IMR-90 (cell line): ENCODE measurements around the gene ARID3C. TPM values are rescaled to one million over a fixed set of nuclear protein-coding genes. Genes with fewer than 3 reads are reported as not detected.

Source experiments
- ATAC-seq: fragments of 200-7000 bp; cut with Tn5 transposase; 2 replicates; pipeline ENCODE4 v1.9.1; 2020; ENCODE audit warnings: low read depth, mild to moderate bottlenecking, moderate library complexity
- BruUV-seq: library from RNA; stranded (reverse); fragments of 400-500 nt; replicated peaks from 2 replicates; lab custom pipeline; 2021; lab: Mats Ljungman, UMichigan
- CTCF ChIA-PET: fragments of 300-600 bp; formaldehyde crosslinking; extraction: SDS; loops from one replicate; lab custom pipeline; 2021; ENCODE audit warnings: antibody characterized with exemption; lab: Yijun Ruan, JAX
- POLR2A ChIA-PET: fragments of 300-600 bp; sonication (Branson Sonifier 250); formaldehyde crosslinking; loops from one replicate; lab custom pipeline; 2022; ENCODE audit warnings: antibody characterized with exemption; ENCODE audit not compliant: unreplicated experiment; lab: Charles Lee
- DNase-seq: peaks from one replicate; pipeline ENCODE4 v3.0.0; 2013
- H2AFZ ChIP-seq: replicated peaks from 2 replicates; pipeline ENCODE3; 2013; ENCODE audit warnings: low read length, mild to moderate bottlenecking; ENCODE audit not compliant: poor library complexity
- H2AK5ac ChIP-seq: 2 replicates; pipeline ENCODE4 v1.6.1; 2013; ENCODE audit warnings: low read depth, low read length, inconsistent platforms
- H2AK9ac ChIP-seq: replicated peaks from 2 replicates; pipeline ENCODE3; 2013; ENCODE audit warnings: mild to moderate bottlenecking, low read depth, low read length, moderate library complexity; ENCODE audit not compliant: poor library complexity
- H2BK120ac ChIP-seq: 2 replicates; pipeline ENCODE4 v1.6.1; 2013; ENCODE audit warnings: low read depth, low read length, inconsistent platforms
- H2BK15ac ChIP-seq: 3 replicates; pipeline ENCODE4 v1.6.1; 2013; ENCODE audit warnings: low read depth, low read length, inconsistent platforms
- H2BK20ac ChIP-seq: 2 replicates; pipeline ENCODE4 v1.6.1; 2013; ENCODE audit warnings: low read depth, mild to moderate bottlenecking, inconsistent platforms, low read length, moderate library complexity
- H2BK5ac ChIP-seq: 2 replicates; pipeline ENCODE4 v1.6.1; 2013; ENCODE audit warnings: mild to moderate bottlenecking, low read depth, low read length, inconsistent platforms; ENCODE audit not compliant: poor library complexity, severe bottlenecking
- H3K14ac ChIP-seq: replicated peaks from 2 replicates; pipeline ENCODE4 v1.6.1; 2013; ENCODE audit warnings: low read depth, low read length, inconsistent platforms
- H3K18ac ChIP-seq: 2 replicates; pipeline ENCODE4 v1.6.1; 2013; ENCODE audit warnings: low read depth, low read length, control low read depth
- H3K23ac ChIP-seq: 2 replicates; pipeline ENCODE4 v1.6.1; 2013; ENCODE audit warnings: low read depth, low read length, inconsistent platforms
- H3K27ac ChIP-seq: 2 replicates; pipeline ENCODE4 v1.5.1; 2013; ENCODE audit warnings: mild to moderate bottlenecking, control low read depth, low read length; ENCODE audit not compliant: insufficient read depth
- H3K27me3 ChIP-seq: 2 replicates; pipeline ENCODE4 v1.6.1; 2013; ENCODE audit warnings: low read length; ENCODE audit not compliant: control insufficient read depth, insufficient read depth
- H3K36me3 ChIP-seq: 2 replicates; pipeline ENCODE4 v1.6.1; 2013; ENCODE audit warnings: low read length, mixed read lengths; ENCODE audit not compliant: control insufficient read depth, insufficient read depth
- H3K4ac ChIP-seq: 2 replicates; pipeline ENCODE4 v1.6.1; 2013; ENCODE audit warnings: low read depth, low read length, inconsistent platforms
- H3K4me1 ChIP-seq: 2 replicates; pipeline ENCODE4 v1.6.1; 2013; ENCODE audit warnings: low read length, mixed read lengths; ENCODE audit not compliant: control insufficient read depth, insufficient read depth
- H3K4me2 ChIP-seq: 2 replicates; pipeline ENCODE4 v1.6.1; 2013; ENCODE audit warnings: low read depth, mild to moderate bottlenecking, control low read depth, low read length, moderate library complexity
- H3K4me3 ChIP-seq: 2 replicates; pipeline ENCODE4 v1.5.1; 2013; ENCODE audit warnings: low read depth, mild to moderate bottlenecking, control low read depth, low read length, moderate library complexity; ENCODE audit not compliant: insufficient read depth
- H3K56ac ChIP-seq: 2 replicates; pipeline ENCODE4 v1.6.1; 2013; ENCODE audit warnings: low read length, inconsistent platforms; ENCODE audit not compliant: insufficient read depth; ENCODE audit errors: extremely low read depth
- H3K79me1 ChIP-seq, 2 experiments: 2 replicates each; pipeline ENCODE4 v1.6.1; 2013; ENCODE audit warnings: low read length in 2 of 2, inconsistent platforms in 1 of 2, low read depth in 1 of 2
- H3K9ac ChIP-seq: 2 replicates; pipeline ENCODE4 v1.6.1; 2013; ENCODE audit warnings: low read depth, low read length, control low read depth
- H3K9me1 ChIP-seq: 2 replicates; pipeline ENCODE4 v1.6.1; 2013; ENCODE audit warnings: low read length, inconsistent platforms; ENCODE audit not compliant: insufficient read depth
- H3K9me3 ChIP-seq: 2 replicates; pipeline ENCODE4 v1.6.1; 2013; ENCODE audit warnings: low read length; ENCODE audit not compliant: control insufficient read depth, insufficient read depth
- H4K20me1 ChIP-seq: 2 replicates; pipeline ENCODE4 v1.6.1; 2013; ENCODE audit warnings: low read length, inconsistent platforms; ENCODE audit not compliant: insufficient read depth
- H4K5ac ChIP-seq: 2 replicates; pipeline ENCODE4 v1.6.1; 2013; ENCODE audit warnings: mild to moderate bottlenecking, low read depth, low read length, control low read depth
- H4K8ac ChIP-seq, 2 experiments: 2 replicates each; pipeline ENCODE4 v1.6.1; 2013; ENCODE audit warnings: low read depth in 2 of 2, low read length in 2 of 2, control low read depth in 1 of 2, inconsistent platforms in 1 of 2
- H4K91ac ChIP-seq: 2 replicates; pipeline ENCODE4 v1.6.1; 2013; ENCODE audit warnings: low read depth, low read length, inconsistent platforms; ENCODE audit not compliant: insufficient read depth
- CEBPB ChIP-seq: IDR thresholded peaks from 2 replicates; pipeline ENCODE4 v1.6.1; 2012; ENCODE audit warnings: low read depth, low read length, improper control_type of control experiment
- FOS ChIP-seq: fragments of 150-350 bp; IDR thresholded peaks from 2 replicates; pipeline ENCODE4 v1.6.1; 2016; ENCODE audit warnings: low read depth, low read length
- MAFK ChIP-seq: IDR thresholded peaks from 2 replicates; pipeline ENCODE4 v1.6.1; 2012; ENCODE audit warnings: low read depth, low read length, improper control_type of control experiment
- MAZ ChIP-seq: IDR thresholded peaks from 2 replicates; pipeline ENCODE4 v1.6.1; 2012; ENCODE audit warnings: low read depth, mild to moderate bottlenecking, low read length, improper control_type of control experiment, moderate library complexity, borderline replicate concordance
- RAD21 ChIP-seq: IDR thresholded peaks from 2 replicates; pipeline ENCODE4 v1.6.1; 2012; ENCODE audit warnings: low read length, improper control_type of control experiment
- SMC3 ChIP-seq: fragments of 150-350 bp; IDR thresholded peaks from 2 replicates; pipeline ENCODE4 v1.6.1; 2016; ENCODE audit warnings: low read depth, mild to moderate bottlenecking, antibody characterized with exemption, low read length, moderate library complexity
- WGBS, 2 experiments: methylation state at CpG; one replicate each; pipeline versions ENCODE4 v1.1.5 to v1.1.7; 2013; ENCODE audit warnings: missing lambda C conversion rate in 2 of 2; ENCODE audit not compliant: insufficient read length in 1 of 2; ENCODE audit errors: extremely low coverage in 2 of 2; 5-methylcytosine and 5-hydroxymethylcytosine counted together
- dilution Hi-C: fragments of 300-500 bp; cut with HindIII; formaldehyde crosslinking; loops from one replicate; pipeline ENCODE4 v1.14.3; 2018; ENCODE audit warnings: low sequenced_read_pairs; ENCODE audit not compliant: unreplicated experiment
- in situ Hi-C: fragments of 300-500 bp; cut with MboI; formaldehyde crosslinking; loops from 3 replicates; pipeline ENCODE4 v1.14.3; 2019; ENCODE audit warnings: low sequenced_read_pairs, inconsistent platforms, mixed read lengths
- intact Hi-C: fragments of 100-400 bp; cut with micrococcal nuclease; formaldehyde crosslinking; loops from 2 replicates; pipeline ENCODE4 v1.10.0; 2022
- polyA plus RNA-seq, 3 experiments: library from polyadenylated mRNA; depleted of rRNA; stranded (reverse); fragments of >200 nt; gene quantifications; 2 replicates each; pipeline ENCODE4 v1.2.3, GENCODE V29; 2012; ENCODE audit warnings: low replicate concordance in 1 of 3
- total RNA-seq: library from RNA; depleted of rRNA; stranded (reverse); fragments of >200 nt; gene quantifications from 2 replicates; pipeline ENCODE4 v1.2.3, GENCODE V29; 2012
- TF ChIP-seq, protein P1 (sequence below): conservative IDR thresholded peaks from 2 replicates; pipeline ENCODE4 v1.5.1; 2012; ENCODE audit warnings: mild to moderate bottlenecking, low read depth, low read length, improper control_type of control experiment

Gene ARID3C
- total and polyA plus RNA-seq, 2 of the 4 experiments (the other 2 are of a cell fraction): 0.07 TPM; not detected in 1

- Histone ChIP-seq H2BK20ac (no peak overlapping the region), H3K79me1 (peaks cover 8 to 18% of the 10 kb centered on the region in 2 experiments), H3K4me3 (peak overlapping the region; percentile 69), H2AFZ (peak overlapping the region; percentile 87), H4K5ac (no peak overlapping the region), H4K20me1 (no peaks in the 10 kb centered on the region), H3K23ac (no peak overlapping the region), H3K27me3 (no peaks in the 10 kb centered on the region), H3K36me3 (peaks cover 21% of the 10 kb centered on the region), H4K91ac (no peak overlapping the region), H3K56ac (no peak overlapping the region), H2BK120ac (no peak overlapping the region), H3K9ac (peak overlapping the region; percentile 65; the same call in 1 of the 2 replicates), H2BK5ac (no peak overlapping the region), H3K4me2 (peak overlapping the region; percentile 89), H2AK9ac (peak overlapping the region; percentile 71), H3K9me1 (peaks cover 12% of the 10 kb centered on the region), H3K4me1 (peaks cover 6% of the 10 kb centered on the region; the same call in 1 of the 2 replicates), H3K4ac (no peak overlapping the region), H2AK5ac (no peak overlapping the region), H2BK15ac (no peak overlapping the region), H4K8ac (peak overlapping the region in 1 of 2 experiments; percentile 78; a peak in 2 of 4 replicates), H3K18ac (no peak overlapping the region), H3K27ac (no peak overlapping the region), H3K9me3 (no peaks in the 10 kb centered on the region), H3K14ac (no peak overlapping the region)
- in situ Hi-C loops (no loop called here), dilution Hi-C loops (no loop called here), intact Hi-C loops (loop anchor here (1.0 kb wide), 2 partner anchors 21 to 89 kb away; no protein-coding TSS in a partner anchor)
- no TSS peak for BruUV-seq
- peak; percentile 48 for ATAC-seq
- 2% methylated on average over 10 of the region's 15 CpGs; no CpG with 5 or more reads in 1 of the 2 experiments for WGBS, 2 experiments
- POLR2A ChIA-PET: no interaction called here
- CTCF ChIA-PET: interaction anchor here (0.9 to 1.1 kb wide), 3 partner anchors 16 to 209 kb away, joined by 3 read pairs; no protein-coding TSS in a partner anchor
- TF ChIP-seq, protein P1, sequence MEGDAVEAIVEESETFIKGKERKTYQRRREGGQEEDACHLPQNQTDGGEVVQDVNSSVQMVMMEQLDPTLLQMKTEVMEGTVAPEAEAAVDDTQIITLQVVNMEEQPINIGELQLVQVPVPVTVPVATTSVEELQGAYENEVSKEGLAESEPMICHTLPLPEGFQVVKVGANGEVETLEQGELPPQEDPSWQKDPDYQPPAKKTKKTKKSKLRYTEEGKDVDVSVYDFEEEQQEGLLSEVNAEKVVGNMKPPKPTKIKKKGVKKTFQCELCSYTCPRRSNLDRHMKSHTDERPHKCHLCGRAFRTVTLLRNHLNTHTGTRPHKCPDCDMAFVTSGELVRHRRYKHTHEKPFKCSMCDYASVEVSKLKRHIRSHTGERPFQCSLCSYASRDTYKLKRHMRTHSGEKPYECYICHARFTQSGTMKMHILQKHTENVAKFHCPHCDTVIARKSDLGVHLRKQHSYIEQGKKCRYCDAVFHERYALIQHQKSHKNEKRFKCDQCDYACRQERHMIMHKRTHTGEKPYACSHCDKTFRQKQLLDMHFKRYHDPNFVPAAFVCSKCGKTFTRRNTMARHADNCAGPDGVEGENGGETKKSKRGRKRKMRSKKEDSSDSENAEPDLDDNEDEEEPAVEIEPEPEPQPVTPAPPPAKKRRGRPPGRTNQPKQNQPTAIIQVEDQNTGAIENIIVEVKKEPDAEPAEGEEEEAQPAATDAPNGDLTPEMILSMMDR: peak; percentile 86
- TF ChIP-seq RAD21: peak; percentile 56
- peak; percentile 74 for TF ChIP-seq SMC3
- TF ChIP-seq CEBPB: peak; percentile 66
- no peak for TF ChIP-seq MAFK
- TF ChIP-seq MAZ: peak; percentile 40; the same call in 1 of the 2 replicates
- no peak for TF ChIP-seq FOS
- peak; percentile 67 for DNase-seq
Measured at GRCh38 chr9:34612788-34613390, 16.0 kb downstream of the ARID3C start.
